Measurements from ENCODE around the gene GRIP1.

Gene GRIP1

GRCh38 chr12:66600903-66601302 lies 78.0 kb downstream of the GRIP1 start:
- no peak for DNase-seq (ENCODE audit: low read depth in 3 of 3)

GRCh38 chr12:66599816-66600215 lies 79.1 kb downstream of the GRIP1 start:
- no peak for DNase-seq (ENCODE audit: low read depth in 3 of 3)

GRCh38 chr12:66598608-66599007 lies 80.3 kb downstream of the GRIP1 start:
- no peak for DNase-seq (ENCODE audit: low read depth in 3 of 3)

DNA sequence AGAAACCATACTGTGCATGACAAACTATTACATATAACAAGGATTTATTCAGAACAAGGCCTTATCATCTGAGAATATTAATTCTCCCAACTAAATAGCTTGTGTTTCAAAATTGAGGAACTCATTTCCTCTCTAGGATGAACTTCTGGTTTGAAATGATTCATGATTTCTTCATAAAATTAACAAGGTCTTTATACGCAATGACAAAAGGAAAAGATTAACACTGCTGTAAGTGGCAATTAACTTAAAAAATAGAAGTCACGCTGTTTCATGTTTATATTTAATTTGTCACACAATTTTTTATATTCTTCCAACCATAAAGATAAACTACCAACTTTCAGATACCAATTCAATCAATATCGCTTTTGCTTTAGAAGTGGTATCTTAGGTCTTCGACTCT lies 80.8 kb downstream of the GRIP1 start:
- no peak for DNase-seq (ENCODE audit: low read depth in 3 of 3)

DNA sequence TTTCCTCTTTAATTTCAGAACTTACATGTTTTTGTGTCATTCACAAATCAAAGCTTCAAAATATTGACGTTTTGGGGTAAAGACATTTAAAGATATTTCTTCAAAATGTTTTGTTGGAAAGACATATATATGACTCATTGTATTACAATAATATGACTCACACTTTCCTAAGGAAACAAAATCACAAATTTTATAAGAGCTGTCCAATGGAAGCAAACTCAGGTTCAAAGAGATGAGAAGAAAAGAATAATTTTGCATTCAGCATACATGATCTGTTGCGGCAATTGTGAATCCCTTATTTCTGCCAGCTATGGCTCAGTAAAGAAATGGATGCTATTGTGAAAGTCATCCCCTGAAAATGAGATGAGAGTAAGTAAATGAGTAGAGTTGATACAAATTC lies 82.7 kb downstream of the GRIP1 start:
- no peak for DNase-seq (ENCODE audit: low read depth in 3 of 3)

DNA sequence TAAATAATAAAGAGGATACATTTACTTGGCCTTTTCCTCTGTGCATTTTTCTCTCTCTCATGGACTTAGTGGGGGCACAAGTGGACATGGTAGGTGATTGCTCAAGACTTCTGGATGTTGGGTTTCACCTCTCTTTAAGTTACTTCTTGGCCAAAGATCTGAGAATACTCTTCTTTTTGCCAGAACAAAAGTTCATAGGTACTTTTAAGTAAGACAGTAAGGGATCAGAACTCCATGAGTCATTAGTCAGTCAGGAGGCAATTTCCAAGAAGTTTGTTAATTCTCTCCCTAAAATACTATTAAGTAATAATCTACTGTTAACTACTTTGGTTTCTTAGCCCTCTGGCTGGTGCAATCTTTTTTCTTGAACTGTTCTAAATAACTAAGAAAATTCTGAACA lies 84.2 kb downstream of the GRIP1 start:
- no peak for DNase-seq (ENCODE audit: low read depth in 3 of 3)

DNA sequence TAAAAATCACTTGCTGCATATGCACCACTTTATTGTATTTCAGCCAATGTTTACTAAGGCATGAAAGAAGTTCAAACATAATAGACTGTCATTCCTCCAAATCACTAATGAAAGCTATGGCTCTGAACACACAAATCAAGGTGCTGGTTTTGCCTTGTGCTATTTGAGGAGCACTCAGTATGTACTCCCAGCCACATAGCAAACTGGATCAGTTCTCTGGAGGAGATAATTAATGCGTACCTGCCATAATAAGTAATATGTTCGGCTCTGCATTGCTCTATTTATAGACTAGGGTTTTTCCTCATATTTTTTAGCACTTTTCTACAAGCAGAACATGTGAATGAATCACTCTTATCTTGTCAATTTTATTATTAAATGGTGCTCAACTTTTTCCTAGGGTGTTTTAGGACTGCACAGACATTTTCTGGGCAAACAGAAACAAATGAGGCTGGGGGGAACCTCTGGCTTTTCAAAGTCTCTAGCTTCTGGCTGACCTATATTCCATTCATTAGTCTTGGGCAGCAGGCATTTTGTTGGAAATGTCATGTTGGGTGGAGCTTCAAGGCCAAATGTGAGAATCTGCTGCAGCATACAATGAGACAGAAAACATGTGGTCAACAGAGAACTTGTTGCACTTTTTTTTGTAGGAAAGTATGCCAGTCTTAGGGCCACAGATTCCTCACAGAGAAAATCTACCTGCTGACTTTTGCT lies 88.4 kb downstream of the GRIP1 start:
- DNase-seq (ENCODE audit: low read depth in 3 of 3): no peak

DNA sequence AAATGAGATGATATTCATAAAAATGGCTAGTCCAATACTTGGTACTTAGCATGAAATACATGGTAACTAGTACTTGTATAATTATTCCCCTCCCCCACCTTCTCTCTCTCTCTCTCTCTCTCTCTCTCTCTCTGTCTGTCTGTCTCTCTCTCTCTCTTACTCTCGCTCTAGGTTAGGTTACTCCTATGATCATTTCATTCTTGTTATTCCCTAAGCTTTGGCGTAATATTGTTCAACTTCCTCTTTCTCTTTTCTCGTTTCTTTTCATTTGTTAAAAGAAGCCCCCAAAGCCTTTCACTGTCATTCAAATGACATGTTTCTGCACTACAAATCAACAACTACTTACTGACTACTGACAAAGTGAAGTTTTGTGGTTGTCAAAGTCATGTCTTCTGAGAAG lies 89.8 kb downstream of the GRIP1 start:
- DNase-seq (ENCODE audit: low read depth in 3 of 3): no peak

- no peak for DNase-seq (ENCODE audit: low read depth in 3 of 3)
Measured at GRCh38 chr12:66587912-66588311, 91.0 kb downstream of the GRIP1 start.

GRCh38 chr12:66584673-66585072 lies 94.2 kb downstream of the GRIP1 start:
- DNase-seq (ENCODE audit: low read depth in 3 of 3): no peak

DNA sequence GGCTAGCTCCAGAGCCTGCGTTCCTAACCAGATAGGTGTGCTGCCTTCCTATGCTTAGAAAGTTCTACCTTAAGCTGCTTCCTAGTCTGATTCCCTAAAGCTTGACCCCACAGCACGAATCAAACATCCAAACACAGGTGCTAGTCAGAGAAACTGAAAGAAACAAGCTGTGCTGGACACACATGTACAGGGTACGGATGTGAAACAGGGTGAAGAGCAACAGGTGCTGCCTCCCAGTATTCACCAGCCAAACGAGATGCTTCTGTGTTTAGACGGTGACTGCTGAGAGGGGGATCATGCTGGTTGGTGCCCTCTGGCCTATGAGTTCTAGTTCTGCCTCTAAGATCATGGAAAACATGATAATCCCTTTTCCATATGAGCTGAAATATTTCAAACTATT lies 105.3 kb downstream of the GRIP1 start:
- no peak for DNase-seq (ENCODE audit: low read depth in 3 of 3)

- no peak for DNase-seq (ENCODE audit: low read depth in 3 of 3)
Measured at GRCh38 chr12:66572845-66573244, 106.0 kb downstream of the GRIP1 start.

- DNase-seq (ENCODE audit: low read depth in 3 of 3): no peak
Measured at GRCh38 chr12:66571361-66571915, 107.4 kb downstream of the GRIP1 start.

DNA sequence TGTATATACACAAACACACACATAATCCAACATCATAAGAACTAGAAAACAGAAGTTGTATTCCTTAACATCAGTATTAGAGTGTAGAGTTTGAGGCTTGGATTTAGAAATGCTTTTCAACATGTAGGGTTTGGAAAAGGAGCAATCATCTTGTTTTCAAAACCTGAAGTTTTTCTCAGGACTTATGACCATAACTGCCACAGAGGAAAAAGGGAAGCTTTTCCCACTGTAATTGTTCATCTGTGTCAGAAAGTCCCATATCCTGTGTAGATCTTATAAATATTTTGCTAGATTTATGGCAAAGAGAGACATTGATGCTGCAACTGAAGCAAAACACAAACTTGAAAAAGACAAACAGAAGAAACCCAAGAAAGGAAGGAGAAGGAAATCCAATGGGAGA lies 115.7 kb downstream of the GRIP1 start:
- no peak for DNase-seq (ENCODE audit: low read depth in 3 of 3)

- DNase-seq (ENCODE audit: low read depth in 3 of 3): no peak
Measured at GRCh38 chr12:66555113-66555512, 123.8 kb downstream of the GRIP1 start.

DNA sequence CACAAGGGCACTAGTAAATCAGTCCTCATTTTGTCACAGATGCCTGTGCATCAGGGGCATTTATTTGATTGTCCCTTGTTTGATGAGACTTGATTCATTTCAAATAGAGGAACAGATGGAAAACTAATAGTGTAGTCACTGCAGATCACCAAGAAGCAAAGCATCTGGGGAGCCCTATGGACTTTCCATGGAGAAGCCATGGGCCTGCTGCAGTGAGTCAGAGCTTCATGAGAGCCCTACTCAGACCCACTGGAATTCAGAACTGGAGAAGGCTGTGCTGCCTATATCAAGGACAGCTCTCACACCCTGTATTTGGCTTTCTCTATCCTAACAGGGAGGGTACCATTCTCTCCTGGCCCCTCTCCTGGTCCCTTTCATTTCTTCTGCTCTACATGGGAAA lies 126.2 kb downstream of the GRIP1 start:
- DNase-seq (ENCODE audit: low read depth in 3 of 3): no peak

DNA sequence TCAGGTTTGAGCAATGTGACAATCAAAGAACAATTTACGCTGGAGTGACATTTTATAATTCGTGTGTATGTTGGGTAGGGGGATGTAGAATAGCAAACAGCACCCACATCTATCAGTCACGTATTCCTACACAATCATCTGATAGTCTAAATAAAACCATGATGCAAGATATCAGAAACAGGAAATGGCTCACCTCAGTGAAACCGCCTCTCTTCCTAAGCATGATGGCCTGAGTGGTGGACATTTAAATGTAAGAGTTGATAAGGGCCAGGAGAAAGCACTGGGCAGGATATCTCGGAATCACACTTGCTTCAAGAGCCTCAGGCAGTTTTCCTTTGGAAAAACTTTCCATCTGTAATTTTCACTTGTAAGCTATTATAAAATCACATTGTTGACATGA lies 128.2 kb downstream of the GRIP1 start:
- no peak for DNase-seq (ENCODE audit: low read depth in 3 of 3)

DNA sequence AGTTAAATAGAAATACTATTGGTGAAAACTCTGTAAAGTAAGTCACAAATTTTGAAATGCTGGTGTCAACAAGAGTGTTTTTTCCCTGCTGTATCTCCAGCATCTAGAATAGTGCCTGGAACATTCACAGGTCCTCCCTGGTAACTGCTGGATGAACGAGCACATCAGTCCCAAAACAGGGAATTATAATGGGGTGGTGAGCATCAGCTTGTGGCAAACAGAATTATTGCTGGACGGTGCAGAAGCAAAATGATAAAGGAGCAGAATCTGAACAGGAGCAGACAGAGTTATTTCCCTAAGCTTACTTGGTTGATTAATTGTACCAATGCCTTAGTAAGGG lies 129.9 kb downstream of the GRIP1 start:
- no peak for DNase-seq (ENCODE audit: low read depth in 3 of 3)

- no peak for DNase-seq (ENCODE audit: low read depth in 3 of 3)
Measured at GRCh38 chr12:66548338-66549049, 130.4 kb downstream of the GRIP1 start.

GRCh38 chr12:66541426-66541825 lies 137.4 kb downstream of the GRIP1 start:
- DNase-seq (ENCODE audit: low read depth in 3 of 3): no peak

DNA sequence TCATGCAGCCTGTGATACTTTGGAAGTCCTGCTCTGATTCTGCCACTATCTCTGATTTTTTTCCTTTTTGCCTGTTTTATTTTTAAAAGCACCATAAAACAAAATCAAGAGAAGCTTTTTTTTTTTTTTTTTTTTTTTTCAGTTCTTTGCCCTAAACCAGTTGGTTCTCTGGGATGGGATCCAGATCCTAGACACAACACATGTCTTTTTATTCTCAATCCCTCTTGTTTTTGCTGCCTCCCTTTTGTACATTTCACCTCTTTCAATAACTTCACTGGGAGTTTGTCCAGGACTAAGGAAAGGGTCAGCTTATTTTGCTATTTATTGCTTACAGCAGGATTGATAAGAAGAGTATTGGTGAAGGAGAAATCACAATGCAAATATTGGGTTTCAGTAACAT lies 139.4 kb downstream of the GRIP1 start:
- no peak for DNase-seq (ENCODE audit: low read depth in 3 of 3)

GRCh38 chr12:66538970-66539369 lies 139.9 kb downstream of the GRIP1 start:
- DNase-seq (ENCODE audit: low read depth in 3 of 3): no peak

DNA sequence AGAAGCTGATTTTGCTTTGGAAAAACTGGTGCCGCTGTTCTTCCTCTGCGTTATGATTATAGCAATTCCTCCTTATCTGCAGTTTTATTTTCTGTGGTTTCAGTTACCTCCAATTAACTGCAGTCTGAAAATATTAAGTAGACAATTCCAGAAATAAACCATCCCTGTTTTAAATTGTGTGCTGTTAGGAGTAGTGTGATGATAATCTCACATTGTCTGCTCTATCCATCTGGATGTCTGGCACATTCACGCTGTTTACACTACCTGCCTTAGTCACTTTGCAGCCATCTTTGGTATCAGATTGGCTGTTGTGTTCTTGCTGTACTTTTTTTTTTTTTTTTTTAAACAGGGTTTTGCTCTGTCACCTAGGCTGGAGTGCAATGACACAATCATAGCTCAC lies 141.0 kb downstream of the GRIP1 start:
- DNase-seq (ENCODE audit: low read depth in 3 of 3): no peak

- DNase-seq (ENCODE audit: low read depth in 3 of 3): no peak
Measured at GRCh38 chr12:66533767-66534166, 145.1 kb downstream of the GRIP1 start.

All from stimulated activated CD4-positive, alpha-beta T cell treated with anti-CD3 and anti-CD28 coated beads, TNF-alpha, amount 100 ng/mL, for 24 hours (primary cell).